Dermis microvascular lymphatic vessel endothelial cell (primary cell): Measurements from ENCODE around the gene OGFOD3. TPM values are rescaled to one million over a fixed set of nuclear protein-coding genes. Genes with fewer than 3 reads are reported as not detected.
"Not testable (repeated sequence)": the region's sequence is repeated elsewhere in the genome, so short reads cannot be mapped to it uniquely, and the experiment has no call there.

Experiments
- DNase-seq, 2 donors: peaks; one replicate each; pipeline versions ENCODE4 v3.0.0 to v3.0.0-alpha.2; 2010; ENCODE audit warnings: low read depth in 2 of 2
- total RNA-seq: library from RNA; depleted of rRNA; stranded (reverse); fragments of >200 nt; gene quantifications from 2 replicates; pipeline ENCODE4 v1.2.1, GENCODE V29; 2014

Gene OGFOD3, protein sequence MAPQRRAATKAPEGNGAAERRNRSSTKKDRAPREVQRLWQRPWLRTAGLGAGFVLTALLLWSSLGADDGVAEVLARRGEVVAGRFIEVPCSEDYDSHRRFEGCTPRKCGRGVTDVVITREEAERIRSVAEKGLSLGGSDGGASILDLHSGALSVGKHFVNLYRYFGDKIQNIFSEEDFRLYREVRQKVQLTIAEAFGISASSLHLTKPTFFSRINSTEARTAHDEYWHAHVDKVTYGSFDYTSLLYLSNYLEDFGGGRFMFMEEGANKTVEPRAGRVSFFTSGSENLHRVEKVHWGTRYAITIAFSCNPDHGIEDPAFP
- total RNA-seq, result 24.1 and 25.9 TPM in 2 replicates

DNA sequence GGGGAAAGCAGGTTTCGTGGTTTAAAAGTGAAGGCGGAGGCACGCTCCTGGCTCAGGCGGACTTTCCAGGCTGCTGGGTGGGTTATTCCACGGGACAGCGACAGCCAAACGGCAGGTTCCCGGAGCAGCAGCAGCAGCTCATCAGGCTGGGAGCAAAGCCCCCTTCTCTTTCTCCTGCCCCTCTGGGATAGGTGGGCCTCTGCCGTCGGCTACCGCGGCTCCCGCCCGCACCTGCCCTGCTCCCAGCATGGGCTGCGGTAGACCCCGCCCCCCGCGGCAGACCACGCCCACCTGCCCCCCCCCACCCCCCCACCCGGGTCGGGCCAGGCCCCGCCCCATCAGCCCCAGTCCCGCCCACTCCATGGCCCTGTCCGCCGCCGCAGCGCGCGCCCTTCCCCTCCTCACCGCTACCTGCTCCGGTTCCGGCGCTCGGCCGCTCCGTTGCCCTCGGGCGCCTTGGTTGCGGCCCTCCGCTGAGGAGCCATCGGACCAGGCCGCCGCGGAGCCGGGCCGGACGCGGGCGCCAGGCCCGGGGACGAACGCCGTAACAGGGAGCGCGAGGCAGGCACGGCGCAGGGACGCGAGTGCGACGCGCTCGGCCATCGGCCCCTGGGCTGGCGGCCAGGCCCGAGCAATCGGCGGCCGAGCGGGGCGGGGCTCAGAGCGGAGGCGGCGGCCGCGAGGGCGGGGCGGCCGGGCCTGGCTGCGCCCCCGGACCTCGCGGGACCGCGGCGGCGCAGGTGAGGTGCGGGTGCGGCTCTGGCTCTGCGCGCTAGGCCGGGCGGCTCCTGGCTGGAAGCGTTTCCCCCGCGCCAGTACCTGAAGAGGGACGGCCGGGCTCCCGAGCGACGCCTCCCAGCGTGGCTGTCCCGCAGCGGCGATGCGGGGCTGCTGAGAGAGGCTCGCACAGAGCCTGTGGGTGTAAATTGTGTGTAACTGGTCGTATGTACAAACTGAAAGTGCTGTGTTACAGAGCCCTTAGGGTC, at the start of gene OGFOD3, which contains the start of gene HEXD:
OGFOD3 (minus strand) TSS at position 586 of the 986 bp plus-strand sequence; CDS start at position 485, 101 bp downstream.
HEXD (plus strand) TSS at position 347 of the 986 bp plus-strand sequence. CDS start 1,453 bp downstream, outside the sequence.
- DNase-seq, result peak; percentile 47 to 85

DNA sequence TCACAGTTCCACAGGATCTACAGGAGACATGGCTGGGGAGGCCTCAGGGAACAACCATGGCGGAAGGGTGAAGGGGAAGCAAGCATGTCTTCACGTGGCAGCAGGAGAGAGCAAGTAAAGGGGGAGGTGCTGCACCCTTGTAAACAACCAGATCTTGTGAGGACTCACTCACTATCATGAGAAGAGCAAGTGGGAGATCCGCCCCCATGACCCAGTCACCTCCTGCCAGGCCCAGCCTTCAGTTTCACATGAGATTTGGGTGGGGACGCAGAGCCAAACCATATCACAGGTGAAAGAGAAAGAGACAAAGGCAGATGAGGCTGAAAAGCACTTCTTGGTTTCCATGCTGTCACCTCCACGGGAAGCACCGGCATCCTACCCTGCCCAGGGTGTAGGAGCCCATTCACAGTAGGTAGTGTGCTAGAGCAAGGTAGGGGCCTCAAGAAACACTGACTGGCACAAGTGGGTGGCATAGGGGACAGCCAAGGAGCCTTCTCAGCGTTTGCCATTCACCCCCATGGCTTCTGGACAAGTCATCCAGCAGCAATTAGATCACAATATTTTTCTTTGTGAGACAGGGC, 46.7 kb upstream of the OGFOD3 start:
- DNase-seq, result no peak

DNA sequence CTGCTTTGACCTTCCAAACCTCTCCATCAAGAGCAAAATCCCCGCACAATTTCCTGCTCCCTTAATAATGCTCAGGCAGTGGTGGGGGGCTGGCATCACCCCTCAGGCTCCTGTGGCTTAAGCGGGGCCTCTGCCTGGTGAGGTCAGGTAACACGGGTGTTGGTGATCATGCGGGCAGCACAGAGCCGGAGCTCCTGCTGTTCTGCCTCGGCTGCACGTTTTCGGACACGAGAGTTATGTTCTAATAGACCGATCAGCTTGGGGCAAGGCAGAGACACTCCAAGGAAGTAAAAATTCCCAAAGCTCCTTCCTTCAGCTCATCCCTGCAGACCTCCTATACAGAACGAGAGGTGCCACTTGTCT, 46.2 kb upstream of the OGFOD3 start:
- DNase-seq, result no peak

DNA sequence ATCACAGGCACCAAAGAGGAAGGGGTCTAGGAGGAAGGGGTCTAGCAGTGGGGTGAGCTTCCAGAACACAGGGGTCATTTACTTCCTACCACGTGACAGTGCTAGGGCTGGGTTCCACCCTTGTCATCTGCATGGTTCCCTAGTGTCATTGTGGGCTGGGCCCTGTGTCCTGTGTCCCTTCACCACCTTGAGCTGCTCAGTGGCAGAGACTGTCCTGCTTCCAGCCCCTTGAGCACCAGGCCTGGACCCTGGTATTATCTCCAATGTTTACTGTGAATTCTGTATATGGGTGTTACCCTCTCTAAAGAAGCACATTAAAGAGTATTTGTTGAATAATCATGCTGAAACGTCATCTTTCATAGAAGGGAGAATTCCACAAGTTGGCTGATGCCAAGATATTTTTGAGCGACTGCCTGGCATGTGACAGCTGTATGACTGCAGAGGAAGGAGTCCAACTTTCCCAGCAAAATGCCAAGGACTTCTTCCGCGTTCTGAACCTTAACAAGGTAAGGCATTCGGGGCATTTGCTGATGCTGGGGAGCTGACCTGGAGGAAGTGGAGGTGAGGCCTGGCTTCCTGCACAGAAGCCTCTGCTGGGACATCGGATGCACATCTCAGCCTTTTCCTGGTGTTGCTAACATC, 45.7 kb upstream of the OGFOD3 start:
- DNase-seq, result peak; percentile 58 to 63

DNA sequence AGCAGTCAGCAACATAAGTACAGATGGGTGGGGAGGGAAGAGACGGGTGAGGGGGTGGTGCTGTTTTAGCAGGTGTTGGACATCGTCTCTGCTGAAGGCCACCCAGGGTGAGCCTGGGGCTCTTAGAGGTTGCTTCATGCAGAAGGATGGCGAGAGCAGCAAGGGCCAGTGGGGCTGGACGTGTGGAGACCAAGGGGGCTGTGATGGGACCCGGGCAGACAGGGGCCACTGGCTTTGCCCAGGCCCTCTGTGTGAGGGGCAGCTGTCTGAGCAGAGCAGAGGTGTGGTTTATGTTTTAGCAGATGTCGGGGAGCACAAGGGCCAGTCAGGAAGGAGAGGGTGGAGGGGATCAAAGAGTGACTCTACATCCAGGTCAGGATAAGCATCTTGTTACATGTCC, 45.0 kb upstream of the OGFOD3 start:
- DNase-seq, result no peak

DNA sequence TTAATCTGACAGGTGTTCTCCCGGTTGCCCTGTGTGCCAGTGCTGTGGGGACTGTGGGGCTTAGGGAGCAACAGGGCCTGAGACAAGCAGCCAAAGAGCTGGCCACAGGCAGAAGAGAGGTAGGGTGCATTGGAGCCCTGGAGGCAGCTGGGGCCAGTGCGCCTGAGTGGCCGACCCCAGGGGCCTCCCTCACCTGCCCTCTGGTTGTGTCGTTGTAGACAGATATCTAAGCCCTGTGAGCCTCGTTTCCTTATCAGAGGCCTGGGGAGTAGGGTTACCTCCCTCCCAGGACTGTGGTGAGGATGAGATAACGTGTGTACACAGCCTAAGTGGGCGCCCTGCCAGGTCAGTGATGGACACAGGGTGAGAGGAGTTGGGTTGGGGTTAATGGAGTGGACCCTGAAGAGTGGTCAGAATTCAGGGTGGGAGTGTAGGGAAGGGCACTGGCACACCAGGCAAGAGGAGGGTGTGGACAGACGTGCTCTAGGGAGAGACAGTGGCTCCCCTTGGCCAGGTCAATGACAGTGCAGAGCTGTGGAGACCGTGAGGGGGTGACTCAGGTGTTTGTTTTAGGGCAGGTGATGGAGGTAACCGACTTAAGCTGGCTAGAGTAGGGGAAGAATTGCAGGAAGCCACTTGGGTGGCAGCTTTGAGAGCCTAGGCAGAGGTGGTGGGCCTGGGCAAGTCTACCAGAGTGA, 43.6 kb upstream of the OGFOD3 start:
- no peak for DNase-seq

DNA sequence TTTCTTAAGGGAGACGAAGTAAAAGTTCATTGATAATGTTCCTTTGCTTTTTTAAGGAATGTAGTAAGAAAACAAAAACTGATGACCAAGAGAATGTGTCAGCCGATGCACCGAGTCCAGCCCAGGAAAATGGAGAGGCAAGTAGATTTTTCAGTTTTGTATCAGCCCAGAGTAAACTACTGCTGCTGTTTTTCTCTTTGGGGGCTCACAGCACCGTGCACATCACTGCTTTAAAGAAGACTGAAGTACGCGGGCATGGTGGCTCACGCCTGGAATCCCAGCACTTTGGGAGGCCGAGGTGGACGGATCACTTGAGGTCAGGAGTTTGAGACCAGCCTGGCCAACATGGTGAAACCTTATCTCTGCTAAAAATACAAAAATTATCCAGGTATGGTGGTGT, 41.5 kb upstream of the OGFOD3 start:
- not testable (repeated sequence) for DNase-seq

DNA sequence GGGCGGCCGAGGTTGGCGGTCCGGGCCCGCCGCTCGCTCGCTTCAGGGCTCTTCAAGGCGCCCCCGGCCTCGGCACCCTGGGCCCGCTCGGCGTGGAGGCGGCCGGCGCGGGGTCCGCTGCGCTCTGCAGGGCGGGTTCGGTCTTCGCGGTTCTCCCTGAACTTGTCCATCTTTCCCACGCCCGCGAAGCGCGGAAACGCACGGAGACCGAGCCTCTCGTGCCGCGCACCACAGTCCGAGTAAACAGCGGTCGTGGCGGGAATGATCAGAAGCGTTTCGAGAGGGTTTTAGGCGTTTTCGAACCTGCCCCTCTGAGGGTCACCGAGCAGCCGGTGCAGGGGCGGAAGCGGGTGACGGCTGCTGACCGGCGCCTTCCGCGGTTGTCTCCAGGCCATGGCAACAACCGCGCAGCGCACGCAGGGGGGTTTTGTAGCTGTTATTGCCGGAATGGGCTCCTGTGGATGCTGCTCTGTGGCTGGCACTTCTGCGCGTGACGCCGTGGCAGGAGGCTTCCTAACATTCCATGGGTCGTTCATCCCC, 40.6 kb upstream of the OGFOD3 start:
- peak; percentile 89 to 94 for DNase-seq

DNA sequence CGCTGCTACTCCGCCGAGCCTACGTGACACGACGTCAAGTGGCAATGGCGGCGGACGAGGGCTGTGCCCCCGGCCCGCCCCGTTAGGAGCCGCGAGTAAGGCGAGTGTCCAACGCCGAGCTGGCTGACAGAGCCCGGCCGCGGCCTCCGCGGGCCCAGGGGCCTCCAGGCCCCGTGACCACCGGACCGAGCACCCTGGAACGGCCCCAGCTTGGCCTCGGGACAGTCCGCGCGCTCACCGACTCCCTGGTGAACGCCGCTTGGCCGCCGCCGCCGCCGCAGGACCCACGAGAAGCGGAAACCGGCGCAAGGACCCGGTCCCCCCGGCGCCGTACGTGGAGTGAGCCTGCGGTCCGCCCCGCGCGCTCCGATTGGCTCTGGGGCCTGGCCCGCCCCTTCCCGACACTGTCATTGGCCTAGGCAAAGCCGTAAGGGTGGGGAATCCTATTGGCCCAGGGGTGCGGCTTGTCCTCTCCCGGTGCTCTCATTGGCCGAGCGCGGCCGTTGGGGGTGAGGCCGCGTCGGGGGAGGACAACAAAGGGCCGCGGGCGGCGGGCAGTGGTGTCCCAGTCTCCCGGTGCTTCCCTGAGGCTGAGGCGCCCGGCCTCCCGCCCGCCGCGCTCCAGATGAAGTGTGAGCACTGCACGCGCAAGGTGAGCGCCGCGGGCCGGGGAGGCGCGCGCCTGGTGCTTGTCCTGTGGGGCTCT, 39.9 kb upstream of the OGFOD3 start, which contains the start of gene NARF:
NARF (plus strand) TSS at position 563 of the 706 bp plus-strand sequence; CDS start at position 626, 63 bp downstream.
- DNase-seq, result peak; percentile 96 to 99

DNA sequence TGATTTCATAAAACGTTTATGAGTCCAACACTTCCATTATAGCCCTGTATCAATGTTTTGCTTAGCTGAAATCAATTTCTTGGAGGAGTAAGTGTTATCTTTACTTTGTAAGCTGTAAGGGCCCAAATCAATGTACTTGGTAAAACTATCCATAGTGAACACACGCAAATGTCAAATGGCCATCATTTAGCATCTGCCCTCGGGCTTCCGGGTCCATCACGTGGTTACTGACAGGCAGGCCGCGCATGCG, 39.5 kb upstream of the OGFOD3 start:
- peak in 1 of 2 donors; percentile 89 for DNase-seq

DNA sequence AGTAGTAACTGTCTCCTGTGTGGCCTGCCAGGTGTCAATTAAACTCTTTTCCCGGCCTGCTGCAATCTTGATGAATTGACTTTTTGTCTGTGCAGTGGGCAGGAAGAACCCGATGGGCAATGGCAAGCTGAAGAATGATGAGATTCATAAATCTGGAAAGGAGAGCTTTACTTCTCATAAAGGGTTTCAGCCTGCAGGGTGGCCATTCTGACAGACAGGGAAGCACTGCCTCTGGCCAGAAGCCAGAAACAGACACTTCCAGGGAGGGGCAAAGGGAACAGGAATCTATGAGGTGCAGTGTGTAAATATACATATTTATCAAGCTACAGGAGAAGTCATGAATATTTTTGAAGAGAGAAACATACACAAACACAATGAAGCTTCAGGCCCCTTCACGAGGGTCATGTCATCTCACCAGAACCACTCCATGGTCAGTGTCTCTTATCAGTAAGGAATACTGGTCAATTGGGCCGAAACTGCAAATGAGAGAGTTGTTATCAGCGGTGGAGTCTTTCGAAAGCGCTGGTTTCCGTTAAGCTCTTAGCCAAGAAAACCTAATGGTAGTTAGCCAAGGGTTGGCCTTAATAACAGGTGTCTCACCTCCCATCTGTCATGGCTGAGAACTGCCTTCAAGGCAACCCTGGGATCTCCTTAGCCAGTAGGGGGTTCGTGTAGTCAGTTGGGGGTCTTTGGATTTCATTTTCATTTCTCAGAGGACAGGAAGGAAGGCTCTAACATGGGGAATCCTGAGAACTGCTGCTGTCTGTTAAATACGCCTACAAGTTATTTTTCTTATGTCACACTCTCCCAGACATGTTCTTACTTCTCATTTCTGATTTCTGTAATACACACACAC, 38.9 kb upstream of the OGFOD3 start:
- DNase-seq, result no peak

DNA sequence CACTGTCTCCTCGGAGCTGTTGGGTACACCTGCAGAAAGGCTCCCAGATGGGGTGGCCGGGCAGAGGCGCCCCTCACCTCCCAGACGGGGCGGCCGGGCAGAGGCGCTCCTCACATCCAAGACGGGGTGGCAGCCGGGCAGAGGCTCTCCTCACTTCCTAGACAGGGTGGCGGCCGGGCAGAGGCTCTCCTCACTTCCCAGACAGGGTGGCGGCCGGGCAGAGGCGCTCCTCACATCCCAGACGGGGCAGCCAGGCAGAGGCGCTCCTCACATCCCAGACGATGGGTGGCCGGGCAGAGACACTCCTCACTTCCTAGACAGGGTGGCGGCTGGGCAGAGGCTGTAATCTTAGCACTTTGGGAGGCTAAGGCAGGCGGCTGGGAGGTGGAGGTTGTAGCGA, 35.3 kb upstream of the OGFOD3 start:
- DNase-seq, result not testable (repeated sequence)

DNA sequence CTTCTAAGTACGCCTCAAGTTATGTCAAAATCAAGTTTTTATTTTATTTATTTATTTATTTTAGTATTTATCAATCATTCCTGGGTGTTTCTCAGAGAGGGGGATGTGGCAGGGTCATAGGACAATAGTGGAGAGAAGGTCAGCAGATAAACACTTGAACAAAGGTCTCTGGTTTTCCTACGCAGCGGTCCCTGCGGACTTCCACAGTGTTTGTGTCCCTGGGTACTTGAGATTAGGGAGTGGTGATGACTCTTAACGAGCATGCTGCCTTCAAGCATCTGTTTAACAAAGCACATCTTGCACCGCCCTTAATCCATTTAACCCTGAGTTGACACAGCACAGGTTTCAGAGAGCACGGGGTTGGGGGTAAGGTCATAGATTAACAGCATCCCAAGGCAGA, 34.8 kb upstream of the OGFOD3 start:
- not testable (repeated sequence) for DNase-seq

DNA sequence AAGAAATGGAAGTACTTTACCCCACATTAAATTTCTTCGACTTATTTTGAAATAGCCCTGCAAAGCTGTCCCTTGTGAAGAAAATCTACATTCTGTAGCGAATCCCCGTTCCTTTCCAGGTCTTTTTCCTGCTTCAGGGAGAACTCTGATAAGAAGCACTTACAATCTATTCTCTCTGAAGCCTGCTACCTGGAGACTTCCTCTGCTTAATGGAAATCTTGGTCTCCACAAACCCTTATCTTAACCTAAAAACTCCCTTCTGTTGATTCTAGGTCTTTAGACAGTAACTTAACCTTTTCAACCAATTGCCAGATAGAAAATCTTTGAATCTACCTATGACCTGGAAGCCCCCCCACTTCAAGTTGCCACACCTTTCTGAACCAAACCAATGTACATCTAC, 33.8 kb upstream of the OGFOD3 start:
- DNase-seq, result no peak

DNA sequence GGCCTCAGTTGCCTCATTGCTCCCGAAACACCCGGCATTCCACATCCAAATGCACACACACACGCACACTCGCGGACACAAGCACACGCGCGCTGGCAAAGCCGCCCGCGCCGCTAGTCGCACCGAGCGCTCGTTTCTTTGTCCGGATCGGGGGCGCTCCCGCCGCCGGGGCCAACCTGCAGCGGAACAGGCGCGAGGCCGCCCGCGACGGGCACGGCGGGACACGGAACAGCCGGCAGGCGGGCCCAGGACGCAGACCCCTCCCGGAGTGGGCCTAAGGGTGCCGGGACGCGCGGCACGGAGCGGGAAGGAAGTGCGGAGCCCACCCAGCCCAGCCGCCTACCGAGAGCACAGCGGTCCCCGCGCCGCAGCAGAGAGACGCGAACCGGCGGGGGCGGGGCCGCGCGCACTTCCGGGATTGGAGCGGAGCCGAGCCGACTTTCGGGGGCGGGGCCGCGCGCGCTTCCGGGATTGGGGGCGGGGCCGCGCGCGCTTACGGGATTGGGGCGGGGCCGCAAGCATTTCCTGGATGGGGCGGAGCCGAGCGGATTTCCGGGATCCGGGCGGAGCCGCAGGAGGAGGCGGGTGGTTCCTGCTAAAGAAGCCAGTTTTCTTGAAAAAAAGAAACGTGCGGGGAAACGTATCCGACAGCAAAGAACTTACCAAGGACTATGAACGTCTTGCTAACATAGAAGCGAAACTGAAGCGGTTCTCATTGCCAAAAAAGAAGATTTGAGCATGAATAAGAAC, 32.1 kb upstream of the OGFOD3 start, which contains the start of gene CYBC1:
CYBC1 (minus strand) TSS at position 396 of the 750 bp plus-strand sequence. CDS start 1,498 bp downstream, outside the sequence.
- DNase-seq, result peak; percentile 56 to 90

DNA sequence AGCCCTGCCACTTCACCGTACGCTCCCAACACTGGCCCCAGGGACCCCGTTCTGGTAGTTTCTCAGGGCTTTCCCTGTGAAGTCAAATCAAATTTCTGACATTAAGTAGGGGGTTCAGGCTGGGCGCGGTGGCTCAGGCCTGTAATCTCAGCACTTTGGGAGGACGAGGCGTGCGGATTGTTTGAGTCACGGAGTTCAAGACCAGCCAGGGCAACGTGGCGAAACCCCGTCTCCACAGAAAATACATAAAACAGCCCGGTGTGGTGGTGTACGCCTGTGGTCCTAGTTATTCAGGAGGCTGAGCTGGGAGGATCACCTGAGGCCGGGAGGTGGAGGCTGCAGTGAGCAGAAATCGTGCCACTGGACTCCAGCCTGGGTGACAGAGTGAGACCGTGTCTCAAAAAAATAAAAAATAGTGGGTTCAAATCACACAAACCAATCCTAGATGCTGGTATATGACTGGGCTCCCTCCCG, 31.5 kb upstream of the OGFOD3 start:
- no peak for DNase-seq

DNA sequence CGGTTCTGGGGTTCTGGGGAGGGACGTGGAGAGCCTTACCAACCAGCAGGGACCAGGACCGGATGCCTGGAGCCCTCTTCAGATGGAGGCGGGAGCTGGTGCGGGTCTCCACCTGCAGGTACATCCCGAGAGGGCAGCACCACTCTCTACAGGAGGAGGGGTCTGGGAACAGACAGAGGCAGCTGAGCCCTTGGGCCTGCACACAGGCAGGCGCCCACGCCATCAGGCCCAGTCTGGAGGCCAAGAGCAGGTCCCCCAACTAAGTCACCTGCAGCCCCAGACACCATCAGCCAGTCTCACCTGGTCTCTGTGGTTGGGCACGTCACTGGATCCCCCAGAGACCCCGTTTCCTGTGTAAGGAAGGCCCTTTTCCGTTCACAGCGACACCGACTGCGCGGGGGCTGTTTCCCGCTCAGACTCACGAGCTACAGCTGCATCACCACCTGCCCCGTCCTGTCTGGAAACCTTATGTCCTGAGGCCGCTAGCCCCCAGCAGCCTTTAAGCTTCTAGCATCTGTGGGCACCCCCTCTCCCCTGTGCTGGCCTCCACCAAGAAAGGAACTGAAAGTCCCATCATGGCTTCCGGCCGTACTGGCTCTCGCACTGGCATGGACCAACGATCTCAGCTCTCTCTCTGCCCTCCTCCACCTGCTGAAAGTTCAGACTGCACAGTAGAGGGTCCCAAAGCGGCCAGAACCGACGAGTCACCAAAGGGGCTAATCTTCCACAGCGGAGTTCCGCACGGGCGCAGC, 30.9 kb upstream of the OGFOD3 start:
- DNase-seq, result no peak
